ENCODE measurements around the gene RHOT1. TPM values are rescaled to one million over a fixed set of nuclear protein-coding genes. Genes with fewer than 3 reads are reported as not detected.

RHOT1 gene
- total RNA-seq, 1 experiment from 2014 or later = 23.0 TPM

DNA sequence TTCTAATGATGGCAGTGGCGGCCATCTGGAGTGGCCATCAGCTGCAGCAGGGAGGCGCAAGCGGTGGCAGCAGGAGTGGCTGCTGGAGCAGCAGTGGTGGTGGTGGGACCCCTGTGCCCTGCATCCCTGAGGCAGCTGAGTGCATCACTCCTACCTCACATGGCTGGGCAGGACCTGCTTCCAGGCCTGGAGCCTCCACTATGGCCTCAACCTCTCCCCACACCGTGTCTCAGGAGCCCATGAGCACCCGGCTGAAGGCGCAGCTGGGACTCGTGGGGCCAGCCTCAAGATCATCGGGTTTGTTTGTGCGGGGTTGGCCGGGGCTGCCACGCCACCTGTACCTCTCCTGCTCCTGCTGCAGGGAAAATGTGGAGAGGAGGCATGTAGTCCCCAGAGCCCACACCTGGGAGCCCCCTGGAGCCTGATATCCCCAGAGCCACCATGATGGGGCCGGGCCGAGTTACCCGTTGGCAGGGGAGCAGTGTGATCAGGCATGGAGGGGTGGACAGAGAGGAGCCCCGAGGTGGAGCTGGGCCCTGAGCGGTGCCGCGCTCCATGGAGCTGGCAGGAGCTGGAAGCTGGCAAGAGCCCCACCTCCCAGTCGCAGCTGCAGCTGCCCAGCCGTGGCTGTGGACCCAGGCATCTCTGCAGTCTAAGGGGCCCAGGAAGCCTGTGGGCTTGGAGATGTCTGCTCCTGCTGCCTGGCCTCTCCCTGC is 16.7 kb downstream of the RHOT1 start:
- Mint-ChIP-seq H3K9me3 (ENCODE audit: low read depth, unreplicated experiment) (peaks cover 5% of the 10 kb centered on the region), H3K4me3 (ENCODE audit: low read depth, unreplicated experiment) (no peak overlapping the region), H3K36me3 (ENCODE audit: insufficient read depth, unreplicated experiment) (peaks cover 26% of the 10 kb centered on the region), H3K4me1 (ENCODE audit: low read depth, unreplicated experiment) (peaks cover 16% of the 10 kb centered on the region), H3K27ac (ENCODE audit: unreplicated experiment) (no peak overlapping the region), H3K27me3 (ENCODE audit: unreplicated experiment) (no peaks in the 10 kb centered on the region)
- DNase-seq = no peak
- BruUV-seq (replicated peaks) = no TSS peak
- CTCF ChIA-PET = no interaction called here
- intact Hi-C loops (cut with micrococcal nuclease; ENCODE audit: unreplicated experiment) = no loop called here
- TF ChIP-seq, protein P1, sequence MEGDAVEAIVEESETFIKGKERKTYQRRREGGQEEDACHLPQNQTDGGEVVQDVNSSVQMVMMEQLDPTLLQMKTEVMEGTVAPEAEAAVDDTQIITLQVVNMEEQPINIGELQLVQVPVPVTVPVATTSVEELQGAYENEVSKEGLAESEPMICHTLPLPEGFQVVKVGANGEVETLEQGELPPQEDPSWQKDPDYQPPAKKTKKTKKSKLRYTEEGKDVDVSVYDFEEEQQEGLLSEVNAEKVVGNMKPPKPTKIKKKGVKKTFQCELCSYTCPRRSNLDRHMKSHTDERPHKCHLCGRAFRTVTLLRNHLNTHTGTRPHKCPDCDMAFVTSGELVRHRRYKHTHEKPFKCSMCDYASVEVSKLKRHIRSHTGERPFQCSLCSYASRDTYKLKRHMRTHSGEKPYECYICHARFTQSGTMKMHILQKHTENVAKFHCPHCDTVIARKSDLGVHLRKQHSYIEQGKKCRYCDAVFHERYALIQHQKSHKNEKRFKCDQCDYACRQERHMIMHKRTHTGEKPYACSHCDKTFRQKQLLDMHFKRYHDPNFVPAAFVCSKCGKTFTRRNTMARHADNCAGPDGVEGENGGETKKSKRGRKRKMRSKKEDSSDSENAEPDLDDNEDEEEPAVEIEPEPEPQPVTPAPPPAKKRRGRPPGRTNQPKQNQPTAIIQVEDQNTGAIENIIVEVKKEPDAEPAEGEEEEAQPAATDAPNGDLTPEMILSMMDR (IDR thresholded peaks at IDR 0.05; ENCODE audit: unreplicated experiment) = no peak

DNA sequence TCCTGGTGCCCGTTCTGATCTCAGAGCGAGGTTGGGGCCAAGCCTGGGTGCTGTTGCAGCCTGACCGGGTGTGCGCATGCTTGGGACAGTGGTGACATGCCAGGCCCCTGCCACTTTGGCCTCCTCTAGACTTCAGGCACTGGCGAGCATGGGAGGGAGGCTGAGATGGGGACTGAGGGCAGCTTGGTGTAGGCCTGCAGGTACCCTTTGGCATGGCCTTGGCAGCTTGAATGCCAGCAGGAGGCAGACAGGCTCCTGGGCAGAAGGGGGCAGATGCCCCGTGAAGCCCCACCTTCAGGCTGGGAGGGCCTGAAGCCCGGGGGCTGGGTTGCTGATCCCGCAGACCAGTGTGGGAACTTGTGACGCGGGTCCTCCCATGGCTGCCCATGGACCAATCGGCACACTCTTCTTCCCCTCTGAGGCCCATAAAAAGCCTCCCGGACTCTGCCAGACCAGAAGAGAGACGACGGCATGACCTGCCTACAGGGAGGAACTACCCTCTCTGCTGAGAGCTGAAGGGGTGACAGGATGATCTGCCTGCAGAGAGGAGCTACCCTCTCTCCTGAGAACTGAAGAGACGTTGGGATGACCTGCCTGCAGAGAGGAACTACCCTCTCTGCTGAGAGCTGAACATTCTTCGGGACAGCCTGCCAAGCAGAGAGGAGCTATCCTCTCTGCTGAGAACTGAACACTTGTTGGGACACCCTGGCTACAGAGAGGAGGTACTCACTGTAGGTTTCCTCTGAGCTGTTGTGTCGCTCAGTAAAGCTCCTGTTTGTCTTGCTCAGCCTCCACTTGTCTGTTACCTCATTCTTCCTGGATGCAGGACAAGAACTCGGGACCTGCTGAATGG is 17.5 kb downstream of the RHOT1 start:
- Mint-ChIP-seq H3K27ac (ENCODE audit: unreplicated experiment) (no peak overlapping the region), H3K4me3 (ENCODE audit: low read depth, unreplicated experiment) (no peak overlapping the region), H3K4me1 (ENCODE audit: low read depth, unreplicated experiment) (peaks cover 16% of the 10 kb centered on the region), H3K36me3 (ENCODE audit: insufficient read depth, unreplicated experiment) (peaks cover 23% of the 10 kb centered on the region), H3K9me3 (ENCODE audit: low read depth, unreplicated experiment) (peaks cover 5% of the 10 kb centered on the region), H3K27me3 (ENCODE audit: unreplicated experiment) (no peaks in the 10 kb centered on the region)
- CTCF ChIA-PET = no interaction called here
- BruUV-seq (replicated peaks) = no TSS peak
- TF ChIP-seq, protein P1 (IDR thresholded peaks at IDR 0.05; ENCODE audit: unreplicated experiment) = no peak
- intact Hi-C loops (cut with micrococcal nuclease; ENCODE audit: unreplicated experiment) = no loop called here
- no peak for DNase-seq

DNA sequence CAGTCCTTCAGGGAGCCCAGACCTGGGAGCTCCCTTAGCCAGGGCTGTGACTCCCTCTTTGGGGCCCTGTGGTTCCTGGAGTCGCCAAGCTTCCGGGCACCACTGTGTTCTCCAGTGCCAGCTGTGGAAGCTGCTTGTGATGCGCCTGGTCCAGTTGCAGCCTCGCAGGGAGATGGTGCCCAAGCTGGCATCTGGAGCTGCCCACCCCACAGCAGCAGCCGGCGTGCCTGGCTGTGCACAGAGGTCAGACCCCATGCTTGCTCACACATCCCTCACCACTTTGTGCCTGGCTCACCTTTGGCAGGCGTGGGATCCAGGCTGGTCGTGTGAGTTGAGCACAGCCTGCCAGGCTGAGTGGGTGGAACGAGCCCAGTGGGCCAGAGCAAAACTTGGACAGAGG is 18.2 kb downstream of the RHOT1 start:
- no TSS peak for BruUV-seq (replicated peaks)
- Mint-ChIP-seq H3K27ac (ENCODE audit: unreplicated experiment) (no peak overlapping the region), H3K4me3 (ENCODE audit: low read depth, unreplicated experiment) (no peak overlapping the region), H3K4me1 (ENCODE audit: low read depth, unreplicated experiment) (peaks cover 16% of the 10 kb centered on the region), H3K9me3 (ENCODE audit: low read depth, unreplicated experiment) (peaks cover 5% of the 10 kb centered on the region), H3K36me3 (ENCODE audit: insufficient read depth, unreplicated experiment) (peaks cover 16% of the 10 kb centered on the region), H3K27me3 (ENCODE audit: unreplicated experiment) (no peaks in the 10 kb centered on the region)
- DNase-seq = no peak
- intact Hi-C loops (cut with micrococcal nuclease; ENCODE audit: unreplicated experiment) = no loop called here
- TF ChIP-seq, protein P1 (IDR thresholded peaks at IDR 0.05; ENCODE audit: unreplicated experiment) = no peak
- CTCF ChIA-PET = no interaction called here

DNA sequence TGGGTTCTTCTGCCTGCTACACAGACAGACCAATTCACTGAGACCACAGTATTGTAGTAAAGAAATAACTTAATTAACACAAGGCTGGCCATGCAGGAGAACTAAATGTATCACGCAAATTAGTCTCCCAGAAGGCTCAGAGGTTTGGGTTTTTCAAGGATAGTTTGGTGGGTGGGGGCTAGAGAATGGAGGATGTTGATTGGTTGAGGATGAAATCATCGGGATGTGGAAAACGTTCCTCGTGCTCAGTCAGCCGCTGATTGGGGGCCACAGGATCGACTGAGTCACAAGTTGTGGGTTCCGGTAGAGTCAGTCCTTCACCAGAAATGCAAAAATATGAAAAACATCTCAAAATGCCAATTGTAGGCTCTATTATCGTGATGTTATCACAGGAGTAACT is 18.7 kb downstream of the RHOT1 start:
- CTCF ChIA-PET = no interaction called here
- Mint-ChIP-seq H3K36me3 (ENCODE audit: insufficient read depth, unreplicated experiment) (peaks cover 15% of the 10 kb centered on the region), H3K27ac (ENCODE audit: unreplicated experiment) (no peak overlapping the region), H3K9me3 (ENCODE audit: low read depth, unreplicated experiment) (peaks cover 5% of the 10 kb centered on the region), H3K4me1 (ENCODE audit: low read depth, unreplicated experiment) (peaks cover 16% of the 10 kb centered on the region), H3K27me3 (ENCODE audit: unreplicated experiment) (no peaks in the 10 kb centered on the region), H3K4me3 (ENCODE audit: low read depth, unreplicated experiment) (no peak overlapping the region)
- BruUV-seq (replicated peaks) = no TSS peak
- no peak for DNase-seq
- intact Hi-C loops (cut with micrococcal nuclease; ENCODE audit: unreplicated experiment) = no loop called here
- TF ChIP-seq, protein P1 (IDR thresholded peaks at IDR 0.05; ENCODE audit: unreplicated experiment) = no peak
